Common myeloid progenitor, CD34-positive (primary cell): ENCODE data around the gene UNC13D.
"Not testable (repeated sequence)": the region's sequence is repeated elsewhere in the genome, so short reads cannot be mapped to it uniquely, and the experiment has no call there.

ENCODE experiments used
- CTCF ChIA-PET: fragments of 350-600 bp; sonication (Branson Sonifier 250); formaldehyde crosslinking; loops from one replicate; lab custom pipeline; 2021; ENCODE audit warnings: antibody characterized with exemption; lab: Charles Lee
- POLR2A ChIA-PET: fragments of 350-600 bp; sonication (Branson Sonifier 250); formaldehyde crosslinking; loops from one replicate; lab custom pipeline; 2021; ENCODE audit warnings: antibody characterized with exemption; lab: Charles Lee
- DNase-seq, 3 donors: peaks; one replicate each; pipeline versions ENCODE4 v3.0.0 to v3.0.0-alpha.2; 2013
- H3K27ac ChIP-seq, 2 experiments: 1 replicate in 1 of 2; 2 replicates in 1 of 2; pipeline ENCODE4 v1.7.0; 2013; ENCODE audit warnings: inconsistent platforms in 2 of 2, low read length in 2 of 2, mild to moderate bottlenecking in 2 of 2, low read depth in 1 of 2, moderate library complexity in 1 of 2; ENCODE audit not compliant: severe bottlenecking in 2 of 2, insufficient read depth in 1 of 2, poor library complexity in 1 of 2
- H3K27me3 ChIP-seq, 5 experiments: replicated peaks in 2 of 5; 1 replicate in 3 of 5; 2 replicates in 2 of 5; pipeline versions ENCODE4 v1.6.1 to v1.7.0; 2013; ENCODE audit warnings: low read length in 4 of 5, mild to moderate bottlenecking in 2 of 5, moderate library complexity in 2 of 5, inconsistent platforms in 1 of 5; ENCODE audit not compliant: insufficient read depth in 5 of 5, control insufficient read depth in 4 of 5
- H3K36me3 ChIP-seq, 4 experiments: 1 replicate in 2 of 4; 2 replicates in 2 of 4; pipeline versions ENCODE4 v1.6.1 to v1.7.0; 2013; ENCODE audit warnings: low read length in 3 of 4, control low read depth in 1 of 4, mild to moderate bottlenecking in 1 of 4; ENCODE audit not compliant: control insufficient read depth in 4 of 4, insufficient read depth in 4 of 4
- H3K4me1 ChIP-seq, 4 experiments: 1 replicate in 3 of 4; 2 replicates in 1 of 4; pipeline versions ENCODE4 v1.6.1 to v1.7.1; 2013; ENCODE audit warnings: low read length in 3 of 4, mild to moderate bottlenecking in 3 of 4, control low read depth in 1 of 4, inconsistent platforms in 1 of 4, moderate library complexity in 1 of 4; ENCODE audit not compliant: control insufficient read depth in 4 of 4, insufficient read depth in 4 of 4; ENCODE audit errors: control extremely low read depth in 1 of 4
- H3K4me3 ChIP-seq, 7 experiments: 1 replicate in 4 of 7; 2 replicates in 3 of 7; pipeline versions ENCODE4 v1.5.1 to v1.7.0; 2013; ENCODE audit warnings: mild to moderate bottlenecking in 7 of 7, low read length in 6 of 7, moderate library complexity in 6 of 7, inconsistent platforms in 2 of 7, low read depth in 2 of 7, control low read depth in 1 of 7; ENCODE audit not compliant: insufficient read depth in 4 of 7, control insufficient read depth in 1 of 7; ENCODE audit errors: extremely low read depth in 1 of 7
- H3K9me3 ChIP-seq, 5 experiments: 1 replicate in 4 of 5; 2 replicates in 1 of 5; pipeline versions ENCODE4 v1.6.1 to v1.7.1; 2013; ENCODE audit warnings: low read length in 4 of 5, mild to moderate bottlenecking in 2 of 5, inconsistent platforms in 1 of 5, low read depth in 1 of 5, moderate library complexity in 1 of 5; ENCODE audit not compliant: control insufficient read depth in 4 of 5, insufficient read depth in 2 of 5; ENCODE audit errors: control extremely low read depth in 1 of 5
- WGBS: methylation state at CpG from one replicate; pipeline ENCODE4 v1.1.5; 2013; ENCODE audit not compliant: insufficient coverage; 5-methylcytosine and 5-hydroxymethylcytosine counted together

The UNC13D gene

GRCh38 chr17:75783069-75783783, 61.0 kb downstream of the UNC13D start:
- POLR2A ChIA-PET, result interaction anchor here (0.6 to 1.3 kb wide), 3 partner anchors 18 to 75 kb away, joined by 3 read pairs; partner anchors contain the start of gene GALK1
- CTCF ChIA-PET, result interaction anchor here (0.8 to 2.5 kb wide), 19 partner anchors 8 to 195 kb away, joined by 3 to 16 read pairs (median 4); partner anchors contain the start of genes GALK1 and TRIM65
- Histone ChIP-seq H3K9me3 (no peaks in the 10 kb centered on the region), H3K4me3 (peak overlapping the region in 4 of 7 experiments; percentile 11 to 91 (median 84)), H3K36me3 (peaks cover 0 to 13% (median 5%) of the 10 kb centered on the region in 4 experiments), H3K4me1 (peaks cover 33 to 53% (median 38%) of the 10 kb centered on the region in 4 experiments), H3K27me3 (no peaks in the 10 kb centered on the region), H3K27ac (peak overlapping the region in 1 of 2 experiments; percentile 99)
- WGBS, result 29% methylated on average over 1 of the region's 6 CpGs
- DNase-seq, result peak; percentile 63 to 90 (median 88)

- H3K27ac ChIP-seq, result peak overlapping the region in 1 of 2 experiments; percentile 3
- H3K27me3 ChIP-seq, result no peaks in the 10 kb centered on the region
- ChIA-PET CTCF (interaction anchor here (0.7 to 1.3 kb wide), 6 partner anchors 9 to 80 kb away, joined by 3 to 5 read pairs (median 4); partner anchors contain the start of gene GALK1), POLR2A (interaction anchor here (0.6 to 4.9 kb wide), 13 partner anchors 9 to 127 kb away, joined by 3 to 39 read pairs (median 4); partner anchors contain the start of genes GALK1 and WBP2)
- peaks cover 28 to 53% (median 37%) of the 10 kb centered on the region in 4 experiments for H3K4me1 ChIP-seq
- WGBS, result 0% methylated on average over 3 of the region's 5 CpGs
- H3K9me3 ChIP-seq, result no peaks in the 10 kb centered on the region
- H3K4me3 ChIP-seq, result peak overlapping the region in 3 of 7 experiments; percentile 36 to 85 (median 56)
- peaks cover 1 to 32% (median 16%) of the 10 kb centered on the region in 4 experiments for H3K36me3 ChIP-seq
- no peak for DNase-seq
Measured at GRCh38 chr17:75779987-75780889, 64.0 kb downstream of the UNC13D start.

GRCh38 chr17:75779250-75779986, 64.8 kb downstream of the UNC13D start:
- no peaks in the 10 kb centered on the region for H3K9me3 ChIP-seq
- ChIA-PET POLR2A (interaction anchor here (0.6 to 4.9 kb wide), 12 partner anchors 10 to 126 kb away, joined by 3 to 39 read pairs (median 4); partner anchors contain the start of genes GALK1, UNC13D and WBP2), CTCF (interaction anchor here (0.7 to 6.9 kb wide), 9 partner anchors 8 to 81 kb away, joined by 3 to 85 read pairs (median 4); partner anchors contain the start of gene GALK1)
- WGBS, result under 1% methylated on average over 63 of the region's 84 CpGs
- peak; percentile 99 to 100 (median 100) for DNase-seq
- no peaks in the 10 kb centered on the region for H3K27me3 ChIP-seq
- H3K27ac ChIP-seq, result peak overlapping the region; percentile 89 to 96
- peaks cover 4 to 37% (median 20%) of the 10 kb centered on the region in 4 experiments for H3K36me3 ChIP-seq
- H3K4me3 ChIP-seq, result peak overlapping the region; percentile 84 to 99 (median 90)
- peaks cover 28 to 51% (median 34%) of the 10 kb centered on the region in 4 experiments for H3K4me1 ChIP-seq

- peak in 1 of 3 donors; percentile 73 for DNase-seq
- Histone ChIP-seq H3K36me3 (peaks cover 4 to 39% (median 20%) of the 10 kb centered on the region in 4 experiments), H3K27me3 (no peaks in the 10 kb centered on the region), H3K4me3 (peak overlapping the region; percentile 84 to 99 (median 90)), H3K4me1 (peaks cover 23 to 45% (median 29%) of the 10 kb centered on the region in 4 experiments), H3K9me3 (no peaks in the 10 kb centered on the region), H3K27ac (peak overlapping the region; percentile 89 to 96)
- WGBS, result under 1% methylated on average over 38 of the region's 38 CpGs
- POLR2A ChIA-PET, result interaction anchor here (0.7 to 4.9 kb wide), 6 partner anchors 13 to 65 kb away, joined by 3 to 39 read pairs (median 6); partner anchors contain the start of genes GALK1 and UNC13D
- CTCF ChIA-PET, result interaction anchor here (0.8 to 6.9 kb wide), 5 partner anchors 15 to 54 kb away, joined by 3 to 85 read pairs (median 4); partner anchors contain the start of gene GALK1
Measured at GRCh38 chr17:75778861-75779249, 65.3 kb downstream of the UNC13D start.

GRCh38 chr17:75778066-75778860, 65.9 kb downstream of the UNC13D start:
- POLR2A ChIA-PET, result interaction anchor here (0.6 to 4.9 kb wide), 7 partner anchors 13 to 487 kb away, joined by 3 to 39 read pairs (median 4); partner anchors contain the start of genes GALK1, UBALD2 and UNC13D
- not testable (repeated sequence) for DNase-seq, H3K9me3 ChIP-seq, H3K27me3 ChIP-seq
- Histone ChIP-seq H3K4me1 (peaks cover 17 to 39% (median 24%) of the 10 kb centered on the region in 4 experiments), H3K4me3 (peak overlapping the region; percentile 84 to 99 (median 90)), H3K36me3 (peaks cover 4 to 39% (median 20%) of the 10 kb centered on the region in 4 experiments), H3K27ac (peak overlapping the region; percentile 89 to 96)
- CTCF ChIA-PET, result interaction anchor here (0.8 to 6.9 kb wide), 5 partner anchors 14 to 54 kb away, joined by 3 to 85 read pairs (median 4); partner anchors contain the start of gene GALK1
- under 1% methylated on average over 14 of the region's 19 CpGs for WGBS
